Loucy (cell line): ENCODE measurements around the gene PJA2.

Experiments
- CTCF ChIP-seq: fragments of 200-600 bp; sonication (generic); conservative IDR thresholded peaks from 2 replicates; pipeline ENCODE4 v1.5.1; 2014; ENCODE audit warnings: mild to moderate bottlenecking, antibody characterized with exemption, low read length
- EZH2phosphoT487 ChIP-seq: fragments of 200-600 bp; IDR thresholded peaks from 2 replicates; pipeline ENCODE4 v1.6.1; 2018; ENCODE audit warnings: antibody characterized with exemption, mild to moderate bottlenecking, moderate library complexity, borderline replicate concordance

DNA sequence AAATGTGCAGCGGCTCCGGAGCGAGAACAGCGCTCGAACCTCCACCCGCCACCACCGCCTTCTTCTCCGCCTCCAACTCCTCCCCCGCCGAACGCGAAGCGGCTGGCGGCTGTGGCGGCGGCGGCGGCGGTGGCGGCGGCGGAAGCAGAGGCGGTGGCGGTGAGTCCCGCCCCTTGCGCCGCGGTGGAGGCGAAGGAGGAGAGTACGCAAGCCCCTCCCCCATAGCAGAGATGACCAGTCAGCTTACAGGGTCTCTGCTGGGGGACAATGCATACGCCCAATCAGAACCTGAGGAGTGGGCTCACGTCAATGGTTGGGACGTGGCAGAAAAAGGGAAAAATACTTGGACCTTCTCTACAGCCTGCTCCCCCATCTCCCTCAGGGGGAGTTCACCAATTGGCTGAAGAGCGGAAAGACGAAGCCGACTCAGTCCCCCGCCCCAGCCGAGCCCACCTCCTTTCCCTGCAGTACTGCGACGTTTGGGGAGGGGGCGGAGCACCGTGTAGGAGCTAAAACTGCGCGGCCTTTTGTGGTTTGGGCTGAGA lies at the start of gene PJA2:
- TF ChIP-seq CTCF (no peak), EZH2phosphoT487 (no peak)
